ENCODE results near the gene RHBDL3. TPM values are rescaled to one million over a fixed set of nuclear protein-coding genes. Genes with fewer than 3 reads are reported as not detected.

The RHBDL3 gene
- total and polyA plus RNA-seq, 2 of the 8 experiments (the other 6 are each of a cell fraction or from before 2014, with no cell fraction given), result 9.6 to 12.2 TPM

DNA sequence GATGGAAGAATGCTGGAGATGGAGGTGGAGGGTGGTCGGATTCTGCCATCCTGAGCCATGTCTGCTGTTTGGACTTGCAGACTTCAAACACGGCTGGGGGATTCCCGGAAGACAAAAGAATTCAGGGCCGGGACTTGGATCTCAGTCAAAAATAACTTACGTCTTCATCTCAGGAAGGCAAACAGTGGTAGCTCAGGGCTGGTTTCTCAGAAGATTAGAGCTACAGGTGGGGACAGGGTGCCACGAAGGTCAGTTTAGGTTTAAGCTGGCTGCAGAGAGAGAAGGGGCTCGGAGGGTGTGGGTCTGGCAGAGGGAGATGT is 4.3 kb upstream of the RHBDL3 start:
- 73% methylated on average over 7 of the region's 7 CpGs; no CpG with 5 or more reads in 1 of the 2 experiments for WGBS, 2 experiments (ENCODE audit: extremely low coverage in 1 of 2, insufficient coverage in 1 of 2, insufficient read length in 1 of 2, insufficient replicate concordance in 2 of 2, low coverage in 1 of 2, low lambda C conversion rate in 2 of 2, missing lambda C conversion rate in 1 of 2)
- H3K36me3 ChIP-seq (ENCODE audit: control insufficient read depth in 2 of 4, insufficient read depth in 4 of 4, low read length in 3 of 4), result no peaks in the 10 kb centered on the region
- H4K8ac ChIP-seq (ENCODE audit: extremely low read depth, insufficient read depth, low read length), result no peak overlapping the region
- no peak overlapping the region for H3K4me2 ChIP-seq (ENCODE audit: insufficient read depth in 1 of 2, low read depth in 2 of 2, low read length in 2 of 2)
- CTCF ChIA-PET (ENCODE audit: partially characterized antibody), result interaction anchor here (1.0 to 6.5 kb wide), 7 partner anchors 9 to 59 kb away, joined by 3 to 61 read pairs (median 4); no protein-coding TSS in a partner anchor
- H3K9me3 ChIP-seq (ENCODE audit: insufficient read depth in 2 of 2, low read depth in 1 of 2, low read length in 1 of 2), result no peaks in the 10 kb centered on the region
- no peak overlapping the region for H2AFZ ChIP-seq (ENCODE audit: low read length)
- DNase-seq (ENCODE audit: low read depth in 1 of 2, low spot score in 2 of 2), result no peak
- peaks cover 12 to 20% (median 17%) of the 10 kb centered on the region in 4 experiments for H3K4me1 ChIP-seq (replicated peaks in 1 of 4; ENCODE audit: control insufficient read depth in 3 of 4, insufficient read depth in 4 of 4, low read length in 3 of 4)
- H3K79me2 ChIP-seq (ENCODE audit: control insufficient read depth in 1 of 2, insufficient read depth in 2 of 2, low read length in 2 of 2), result no peaks in the 10 kb centered on the region
- H3K79me1 ChIP-seq (ENCODE audit: low read depth, low read length), result no peaks in the 10 kb centered on the region
- peaks cover 6% of the 10 kb centered on the region; the same call in 1 of the 2 replicates for H3K23me2 ChIP-seq (ENCODE audit: low read depth, low read length)
- H3K23ac ChIP-seq (ENCODE audit: insufficient read length), result no peak overlapping the region
- POLR2A ChIA-PET (ENCODE audit: partially characterized antibody), result interaction anchor here (0.8 to 4.5 kb wide), 5 partner anchors 19 to 96 kb away, joined by 3 to 15 read pairs (median 3); no protein-coding TSS in a partner anchor
- no peak overlapping the region for H3K18ac ChIP-seq (ENCODE audit: extremely low read depth, low read length)
- no peak overlapping the region for H3K14ac ChIP-seq (ENCODE audit: insufficient read length)
- H3K27me3 ChIP-seq (replicated peaks in 1 of 4; ENCODE audit: control insufficient read depth in 3 of 4, extremely low read depth in 1 of 4, insufficient read depth in 3 of 4, low read length in 3 of 4), result peaks cover 0 to 16% (median 11%) of the 10 kb centered on the region in 4 experiments; a peak in 3 of 7 replicates
- no peak overlapping the region for H3K27ac ChIP-seq (ENCODE audit: low read depth, low read length)
- H2BK120ac ChIP-seq (replicated peaks; ENCODE audit: low read depth, low read length), result no peak overlapping the region
- no peak overlapping the region for H2BK5ac ChIP-seq (ENCODE audit: low read depth, low read length)
- H2BK15ac ChIP-seq (ENCODE audit: low read length), result no peak overlapping the region
- no peak overlapping the region for H2BK20ac ChIP-seq (ENCODE audit: low read length)
- no peak overlapping the region for H4K91ac ChIP-seq (replicated peaks; ENCODE audit: insufficient read length, low read length)
- H4K20me1 ChIP-seq (replicated peaks in 1 of 2; ENCODE audit: control insufficient read depth in 1 of 2, insufficient read depth in 2 of 2, low read length in 2 of 2), result no peaks in the 10 kb centered on the region
- no peak for FAIRE-seq
- no peak overlapping the region for H3K9ac ChIP-seq (replicated peaks in 1 of 4; ENCODE audit: extremely low read depth in 1 of 4, low read depth in 3 of 4, low read length in 3 of 4)
- H3K56ac ChIP-seq (replicated peaks; ENCODE audit: insufficient read length, low read depth, low read length), result no peak overlapping the region
- no peak overlapping the region for H3K4ac ChIP-seq (replicated peaks; ENCODE audit: insufficient read length, low read depth, low read length)
- no peak overlapping the region for H2BK12ac ChIP-seq (ENCODE audit: low read depth, low read length)
- H3K4me3 ChIP-seq (ENCODE audit: extremely low read depth in 1 of 4, insufficient read depth in 2 of 4, low read depth in 3 of 4, low read length in 4 of 4), result no peak overlapping the region
- no peak overlapping the region for H2AK5ac ChIP-seq (ENCODE audit: low read depth, low read length)
- no peak overlapping the region for H4K5ac ChIP-seq (ENCODE audit: insufficient read length, low read depth, low read length)
- TF ChIP-seq ASH2L (IDR thresholded peaks at IDR 0.05; ENCODE audit: low read length), result no peak
- TF ChIP-seq SIRT6 (IDR thresholded peaks at IDR 0.05; ENCODE audit: low read length), result no peak
- no peak for TF ChIP-seq NRF1 (IDR thresholded peaks at IDR 0.05; ENCODE audit: low read depth, low read length)
- no peak for TF ChIP-seq KDM5A (IDR thresholded peaks at IDR 0.05; ENCODE audit: low read length)
- no peak for TF ChIP-seq TCF12 (IDR thresholded peaks at IDR 0.05; ENCODE audit: low read depth, low read length)
- TF ChIP-seq SAP30 (IDR thresholded peaks at IDR 0.05; ENCODE audit: insufficient read depth, insufficient replicate concordance, low read length), result no peak
- no peak for TF ChIP-seq SIX5 (IDR thresholded peaks at IDR 0.05; ENCODE audit: low read depth, low read length)
- no peak for TF ChIP-seq CTBP2 (IDR thresholded peaks at IDR 0.05; ENCODE audit: borderline replicate concordance, insufficient read depth, insufficient read length, low read length)
- TF ChIP-seq RAD21 (IDR thresholded peaks at IDR 0.05 in 1 of 2, conservative IDR thresholded peaks at IDR 0.05 in 1 of 2; ENCODE audit: low read depth in 2 of 2, low read length in 2 of 2), result no peak
- no peak for TF ChIP-seq POU5F1 (IDR thresholded peaks at IDR 0.05; ENCODE audit: low read depth, low read length)
- no peak for TF ChIP-seq TEAD4 (IDR thresholded peaks at IDR 0.05; ENCODE audit: low read depth, low read length)
- TF ChIP-seq CEBPB (IDR thresholded peaks at IDR 0.05; ENCODE audit: low read depth, low read length), result no peak
- no peak for TF ChIP-seq HDAC6 (IDR thresholded peaks at IDR 0.05; ENCODE audit: low read depth, low read length)
- no peak for TF ChIP-seq SIN3A (conservative IDR thresholded peaks at IDR 0.05 in 1 of 2, IDR thresholded peaks at IDR 0.05 in 1 of 2; ENCODE audit: low read depth in 1 of 2, low read length in 2 of 2)
